WTC11 (cell line): Measurements from ENCODE around the gene FBXW4.

Experiments used
- CREB1 ChIP-seq: sonication (generic); formaldehyde crosslinking; IDR thresholded peaks from 2 replicates; pipeline ENCODE4 v1.8.0; 2023; ENCODE audit warnings: mild to moderate bottlenecking, missing genetic modification reagents
- CTCF ChIP-seq: fragments of 200-600 bp; IDR thresholded peaks from 2 replicates; pipeline ENCODE4 v1.8.0; 2022; ENCODE audit warnings: antibody characterized with exemption
- FOXJ3 ChIP-seq: sonication (generic); formaldehyde crosslinking; IDR thresholded peaks from 2 replicates; pipeline ENCODE4 v1.9.0; 2021; ENCODE audit warnings: missing genetic modification reagents, mild to moderate bottlenecking, borderline replicate concordance
- JAZF1 ChIP-seq: fragments of 250-450 bp; sonication (Bioruptor Pico); IDR thresholded peaks from 2 replicates; pipeline ENCODE4 v1.9.0; 2021; ENCODE audit warnings: moderate library complexity, mild to moderate bottlenecking, inconsistent platforms
- JUN ChIP-seq: sonication (generic); formaldehyde crosslinking; IDR thresholded peaks from 2 replicates; pipeline ENCODE4 v1.8.0; 2023; ENCODE audit warnings: mild to moderate bottlenecking, missing genetic modification reagents
- OVOL2 ChIP-seq: fragments of 250-450 bp; sonication (Bioruptor Pico); IDR thresholded peaks from 2 replicates; pipeline ENCODE4 v1.9.0; 2021; ENCODE audit warnings: mild to moderate bottlenecking, borderline replicate concordance
- SP1 ChIP-seq: sonication (generic); formaldehyde crosslinking; conservative IDR thresholded peaks from 2 replicates; pipeline ENCODE4 v1.8.1; 2022; ENCODE audit warnings: missing genetic modification reagents
- STAT6 ChIP-seq: sonication (generic); formaldehyde crosslinking; conservative IDR thresholded peaks from 2 replicates; pipeline ENCODE4 v1.8.1; 2023; ENCODE audit warnings: mild to moderate bottlenecking, low read depth, missing genetic modification reagents, moderate library complexity
- ZNF121 ChIP-seq: sonication (generic); formaldehyde crosslinking; IDR thresholded peaks from 2 replicates; pipeline ENCODE4 v1.8.0; 2023; ENCODE audit warnings: missing genetic modification reagents
- ZNF423 ChIP-seq: fragments of 250-450 bp; sonication (Bioruptor Pico); IDR thresholded peaks from 2 replicates; pipeline ENCODE4 v2.1.2; 2022; ENCODE audit warnings: mild to moderate bottlenecking, moderate library complexity
- TF ChIP-seq, protein P1 (sequence below): sonication (generic); formaldehyde crosslinking; IDR thresholded peaks from 2 replicates; pipeline ENCODE4 v1.8.1; 2023; ENCODE audit warnings: mild to moderate bottlenecking, missing genetic modification reagents, borderline replicate concordance
- TF ChIP-seq, protein P2 (sequence below): sonication (generic); formaldehyde crosslinking; IDR thresholded peaks from 2 replicates; pipeline ENCODE4 v1.8.0; 2023; ENCODE audit warnings: mild to moderate bottlenecking, missing genetic modification reagents
- TF ChIP-seq, protein P3 (sequence below): sonication (generic); formaldehyde crosslinking; IDR thresholded peaks from 2 replicates; pipeline ENCODE4 v1.8.1; 2023; ENCODE audit warnings: mild to moderate bottlenecking, missing genetic modification reagents, moderate library complexity

GRCh38 chr10:101607124-101607523 is 87.8 kb downstream of the FBXW4 start:
- TF ChIP-seq SP1 (CRISPR knock-in tag) = no peak
- TF ChIP-seq CTCF = no peak
- TF ChIP-seq ZNF423 = no peak
- TF ChIP-seq, protein P1, sequence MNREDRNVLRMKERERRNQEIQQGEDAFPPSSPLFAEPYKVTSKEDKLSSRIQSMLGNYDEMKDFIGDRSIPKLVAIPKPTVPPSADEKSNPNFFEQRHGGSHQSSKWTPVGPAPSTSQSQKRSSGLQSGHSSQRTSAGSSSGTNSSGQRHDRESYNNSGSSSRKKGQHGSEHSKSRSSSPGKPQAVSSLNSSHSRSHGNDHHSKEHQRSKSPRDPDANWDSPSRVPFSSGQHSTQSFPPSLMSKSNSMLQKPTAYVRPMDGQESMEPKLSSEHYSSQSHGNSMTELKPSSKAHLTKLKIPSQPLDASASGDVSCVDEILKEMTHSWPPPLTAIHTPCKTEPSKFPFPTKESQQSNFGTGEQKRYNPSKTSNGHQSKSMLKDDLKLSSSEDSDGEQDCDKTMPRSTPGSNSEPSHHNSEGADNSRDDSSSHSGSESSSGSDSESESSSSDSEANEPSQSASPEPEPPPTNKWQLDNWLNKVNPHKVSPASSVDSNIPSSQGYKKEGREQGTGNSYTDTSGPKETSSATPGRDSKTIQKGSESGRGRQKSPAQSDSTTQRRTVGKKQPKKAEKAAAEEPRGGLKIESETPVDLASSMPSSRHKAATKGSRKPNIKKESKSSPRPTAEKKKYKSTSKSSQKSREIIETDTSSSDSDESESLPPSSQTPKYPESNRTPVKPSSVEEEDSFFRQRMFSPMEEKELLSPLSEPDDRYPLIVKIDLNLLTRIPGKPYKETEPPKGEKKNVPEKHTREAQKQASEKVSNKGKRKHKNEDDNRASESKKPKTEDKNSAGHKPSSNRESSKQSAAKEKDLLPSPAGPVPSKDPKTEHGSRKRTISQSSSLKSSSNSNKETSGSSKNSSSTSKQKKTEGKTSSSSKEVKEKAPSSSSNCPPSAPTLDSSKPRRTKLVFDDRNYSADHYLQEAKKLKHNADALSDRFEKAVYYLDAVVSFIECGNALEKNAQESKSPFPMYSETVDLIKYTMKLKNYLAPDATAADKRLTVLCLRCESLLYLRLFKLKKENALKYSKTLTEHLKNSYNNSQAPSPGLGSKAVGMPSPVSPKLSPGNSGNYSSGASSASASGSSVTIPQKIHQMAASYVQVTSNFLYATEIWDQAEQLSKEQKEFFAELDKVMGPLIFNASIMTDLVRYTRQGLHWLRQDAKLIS (CRISPR knock-in tag) = no peak
- TF ChIP-seq, protein P2, sequence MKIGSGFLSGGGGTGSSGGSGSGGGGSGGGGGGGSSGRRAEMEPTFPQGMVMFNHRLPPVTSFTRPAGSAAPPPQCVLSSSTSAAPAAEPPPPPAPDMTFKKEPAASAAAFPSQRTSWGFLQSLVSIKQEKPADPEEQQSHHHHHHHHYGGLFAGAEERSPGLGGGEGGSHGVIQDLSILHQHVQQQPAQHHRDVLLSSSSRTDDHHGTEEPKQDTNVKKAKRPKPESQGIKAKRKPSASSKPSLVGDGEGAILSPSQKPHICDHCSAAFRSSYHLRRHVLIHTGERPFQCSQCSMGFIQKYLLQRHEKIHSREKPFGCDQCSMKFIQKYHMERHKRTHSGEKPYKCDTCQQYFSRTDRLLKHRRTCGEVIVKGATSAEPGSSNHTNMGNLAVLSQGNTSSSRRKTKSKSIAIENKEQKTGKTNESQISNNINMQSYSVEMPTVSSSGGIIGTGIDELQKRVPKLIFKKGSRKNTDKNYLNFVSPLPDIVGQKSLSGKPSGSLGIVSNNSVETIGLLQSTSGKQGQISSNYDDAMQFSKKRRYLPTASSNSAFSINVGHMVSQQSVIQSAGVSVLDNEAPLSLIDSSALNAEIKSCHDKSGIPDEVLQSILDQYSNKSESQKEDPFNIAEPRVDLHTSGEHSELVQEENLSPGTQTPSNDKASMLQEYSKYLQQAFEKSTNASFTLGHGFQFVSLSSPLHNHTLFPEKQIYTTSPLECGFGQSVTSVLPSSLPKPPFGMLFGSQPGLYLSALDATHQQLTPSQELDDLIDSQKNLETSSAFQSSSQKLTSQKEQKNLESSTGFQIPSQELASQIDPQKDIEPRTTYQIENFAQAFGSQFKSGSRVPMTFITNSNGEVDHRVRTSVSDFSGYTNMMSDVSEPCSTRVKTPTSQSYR (CRISPR knock-in tag) = no peak
- TF ChIP-seq CREB1 (CRISPR knock-in tag) = no peak
- TF ChIP-seq FOXJ3 (CRISPR knock-in tag) = no peak
- TF ChIP-seq, protein P3, sequence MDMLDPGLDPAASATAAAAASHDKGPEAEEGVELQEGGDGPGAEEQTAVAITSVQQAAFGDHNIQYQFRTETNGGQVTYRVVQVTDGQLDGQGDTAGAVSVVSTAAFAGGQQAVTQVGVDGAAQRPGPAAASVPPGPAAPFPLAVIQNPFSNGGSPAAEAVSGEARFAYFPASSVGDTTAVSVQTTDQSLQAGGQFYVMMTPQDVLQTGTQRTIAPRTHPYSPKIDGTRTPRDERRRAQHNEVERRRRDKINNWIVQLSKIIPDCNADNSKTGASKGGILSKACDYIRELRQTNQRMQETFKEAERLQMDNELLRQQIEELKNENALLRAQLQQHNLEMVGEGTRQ (CRISPR knock-in tag) = no peak
- no peak for TF ChIP-seq OVOL2 (CRISPR knock-in tag)
- no peak for TF ChIP-seq JUN (CRISPR knock-in tag)
- no peak for TF ChIP-seq JAZF1 (CRISPR knock-in tag)
- no peak for TF ChIP-seq STAT6 (CRISPR knock-in tag)
- no peak for TF ChIP-seq ZNF121 (CRISPR knock-in tag)
